KOPT-K1 (cell line): ENCODE results near the gene VSTM1.

ENCODE experiments used
- H3K27ac ChIP-seq: fragments of 200-600 bp; sonication (generic); 2 replicates; pipeline ENCODE4 v1.5.1; 2016; ENCODE audit warnings: antibody characterized with exemption, mild to moderate bottlenecking, low read depth, low read length; ENCODE audit not compliant: poor library complexity, severe bottlenecking
- H3K36me3 ChIP-seq: fragments of 200-600 bp; sonication (generic); 2 replicates; pipeline ENCODE4 v1.5.1; 2017; ENCODE audit warnings: antibody characterized with exemption, mild to moderate bottlenecking, low read length, moderate library complexity; ENCODE audit not compliant: insufficient read depth
- H3K9me3 ChIP-seq: fragments of 200-600 bp; sonication (generic); 2 replicates; pipeline ENCODE4 v1.5.1; 2017; ENCODE audit warnings: antibody characterized with exemption, low read length, mild to moderate bottlenecking; ENCODE audit not compliant: insufficient read depth, poor library complexity, severe bottlenecking

The VSTM1 gene

GRCh38 chr19:54035215-54036178 lies 28.2 kb downstream of the VSTM1 start:
- Histone ChIP-seq H3K36me3 (no peaks in the 10 kb centered on the region), H3K27ac (no peak overlapping the region), H3K9me3 (no peaks in the 10 kb centered on the region)

- Histone ChIP-seq H3K36me3 (no peaks in the 10 kb centered on the region), H3K27ac (no peak overlapping the region), H3K9me3 (no peaks in the 10 kb centered on the region)
These were observed 32.7 kb downstream of the VSTM1 start for GRCh38 chr19:54030895-54031586.

DNA sequence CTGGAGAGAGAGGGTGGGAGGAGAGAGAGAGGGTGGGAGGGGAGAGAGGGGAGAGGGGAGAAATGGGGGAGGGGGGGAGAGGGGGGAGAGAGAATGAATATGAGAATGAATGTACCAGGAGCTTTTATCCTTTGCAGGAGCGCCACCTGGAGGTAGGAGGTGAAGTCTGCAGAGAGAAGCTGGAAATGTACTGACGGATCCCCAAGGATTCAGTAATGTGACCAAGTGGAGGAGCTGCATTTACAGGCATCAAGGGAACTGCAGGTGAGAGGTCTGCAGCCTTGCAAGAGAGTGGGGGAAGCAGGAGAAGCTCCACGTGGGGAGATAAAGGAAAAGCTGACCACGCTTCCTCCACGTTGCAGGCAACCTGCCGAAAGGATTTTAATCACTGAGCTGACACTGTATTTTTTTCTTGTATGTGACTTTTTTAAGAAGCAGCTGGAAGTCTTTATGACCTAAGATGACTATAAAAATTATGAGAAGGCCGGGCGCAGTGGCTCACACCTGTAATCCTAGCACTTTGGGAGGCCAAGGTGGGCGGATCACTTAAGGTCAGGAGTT lies 33.7 kb downstream of the VSTM1 start:
- H3K36me3 ChIP-seq: no peaks in the 10 kb centered on the region
- no peak overlapping the region for H3K27ac ChIP-seq
- H3K9me3 ChIP-seq: no peaks in the 10 kb centered on the region

GRCh38 chr19:54029301-54029700 lies 34.4 kb downstream of the VSTM1 start:
- Histone ChIP-seq H3K36me3 (no peaks in the 10 kb centered on the region), H3K9me3 (no peaks in the 10 kb centered on the region), H3K27ac (no peak overlapping the region)

- Histone ChIP-seq H3K36me3 (no peaks in the 10 kb centered on the region), H3K27ac (no peak overlapping the region), H3K9me3 (no peaks in the 10 kb centered on the region)
These were observed 37.0 kb downstream of the VSTM1 start for GRCh38 chr19:54026656-54027055.

GRCh38 chr19:54024660-54025059 lies 39.0 kb downstream of the VSTM1 start:
- H3K9me3 ChIP-seq: no peaks in the 10 kb centered on the region
- H3K27ac ChIP-seq: no peak overlapping the region

GRCh38 chr19:54023191-54023590 lies 40.5 kb downstream of the VSTM1 start:
- Histone ChIP-seq H3K9me3 (no peaks in the 10 kb centered on the region), H3K36me3 (no peaks in the 10 kb centered on the region), H3K27ac (no peak overlapping the region)

More at GRCh38 chr19:54024660-54025059, 39.0 kb downstream of the VSTM1 start:
- no peaks in the 10 kb centered on the region for H3K36me3 ChIP-seq

GRCh38 chr19:54021932-54022331 lies 41.8 kb downstream of the VSTM1 start:
- no peaks in the 10 kb centered on the region for H3K9me3 ChIP-seq
- H3K36me3 ChIP-seq: no peaks in the 10 kb centered on the region
- H3K27ac ChIP-seq: no peak overlapping the region

DNA sequence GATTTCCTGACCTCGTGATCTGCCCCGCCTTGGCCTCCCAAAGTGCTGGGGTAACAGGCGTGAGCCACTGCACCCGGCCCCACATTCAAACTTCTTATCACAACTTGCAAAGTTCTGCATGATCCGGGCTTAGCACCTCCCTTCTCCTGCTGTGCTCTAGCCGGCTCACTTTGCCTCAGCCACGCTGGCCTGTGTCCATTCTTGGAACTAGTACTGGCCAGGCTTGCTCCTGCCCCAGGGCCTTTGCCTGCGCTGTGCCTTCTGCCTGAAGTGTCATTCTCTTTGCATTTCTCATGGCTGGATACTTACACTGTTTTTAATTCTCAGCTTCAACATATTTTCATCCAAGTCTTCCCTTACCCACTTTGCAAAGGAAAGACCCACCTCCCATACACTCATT lies 42.3 kb downstream of the VSTM1 start:
- Histone ChIP-seq H3K9me3 (no peaks in the 10 kb centered on the region), H3K36me3 (no peaks in the 10 kb centered on the region), H3K27ac (no peak overlapping the region)

GRCh38 chr19:54017261-54017660 lies 46.4 kb downstream of the VSTM1 start:
- Histone ChIP-seq H3K27ac (no peak overlapping the region), H3K9me3 (no peaks in the 10 kb centered on the region), H3K36me3 (no peaks in the 10 kb centered on the region)

DNA sequence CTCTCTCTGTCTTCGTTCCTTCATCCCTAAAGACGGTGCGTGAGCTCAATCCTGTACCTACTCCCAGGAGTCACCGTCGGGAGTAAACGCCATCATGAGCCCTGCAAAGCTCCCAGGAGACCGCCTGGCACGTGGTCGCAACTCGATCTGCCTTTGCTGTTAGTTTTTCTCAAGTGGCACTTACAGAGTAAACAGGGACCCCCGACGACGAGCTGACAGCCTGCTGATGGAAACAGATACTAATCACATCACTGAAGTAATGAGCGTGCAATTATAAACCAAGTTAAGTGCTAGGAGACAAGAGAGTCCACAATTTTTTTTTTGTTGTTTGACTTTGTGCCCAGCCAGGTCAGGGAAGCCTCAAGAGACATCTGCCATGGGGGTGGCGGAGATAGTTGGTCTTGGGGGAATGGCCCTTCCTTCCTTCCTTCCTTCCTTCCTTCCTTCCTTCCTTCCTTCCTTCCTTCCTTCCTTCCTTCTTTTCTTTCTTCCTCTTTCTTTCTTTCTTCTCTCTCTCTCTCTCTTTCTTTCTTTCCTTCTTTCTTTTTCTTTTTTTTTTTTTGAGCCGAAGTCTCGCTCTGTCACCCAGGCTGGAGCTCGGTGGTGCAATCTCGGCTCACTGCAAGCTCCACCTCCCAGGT lies 48.7 kb downstream of the VSTM1 start:
- H3K27ac ChIP-seq: no peak overlapping the region
- H3K36me3 ChIP-seq: no peaks in the 10 kb centered on the region
- H3K9me3 ChIP-seq: no peaks in the 10 kb centered on the region

GRCh38 chr19:54013866-54014265 lies 49.8 kb downstream of the VSTM1 start:
- Histone ChIP-seq H3K27ac (no peak overlapping the region), H3K9me3 (no peaks in the 10 kb centered on the region), H3K36me3 (no peaks in the 10 kb centered on the region)

DNA sequence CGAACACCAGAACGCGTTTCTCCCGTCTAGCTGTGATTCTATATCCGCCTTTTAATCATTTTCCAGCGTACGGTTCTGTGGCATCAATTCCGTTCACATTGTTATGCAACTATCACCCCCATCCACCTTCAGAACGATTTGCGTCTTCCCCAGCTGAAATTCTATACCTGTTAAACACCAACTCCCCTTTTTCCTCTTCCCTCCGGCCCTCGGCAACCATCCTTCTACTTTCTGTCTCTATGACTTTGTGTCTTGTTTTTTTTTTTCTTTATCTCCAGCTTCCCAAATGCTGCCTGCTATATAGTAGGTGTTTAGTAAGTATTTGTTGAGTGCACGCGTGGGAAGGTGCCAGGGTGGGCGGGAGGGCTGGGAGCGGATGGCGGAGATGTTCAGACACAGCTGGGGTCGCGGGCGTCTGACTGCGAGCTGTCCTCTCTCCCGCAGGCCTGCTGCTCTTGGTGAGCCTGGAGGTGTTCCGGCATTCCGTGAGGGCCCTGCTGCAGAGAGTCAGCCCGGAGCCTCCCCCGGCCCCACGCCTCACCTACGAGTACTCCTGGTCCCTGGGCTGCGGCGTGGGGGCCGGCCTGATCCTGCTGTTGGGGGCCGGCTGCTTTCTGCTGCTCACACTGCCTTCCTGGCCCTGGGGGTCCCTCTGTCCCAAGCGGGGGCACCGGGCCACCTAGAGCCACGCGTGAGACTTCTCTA lies 52.0 kb downstream of the VSTM1 start:
- H3K9me3 ChIP-seq: no peaks in the 10 kb centered on the region
- no peak overlapping the region for H3K27ac ChIP-seq
- no peaks in the 10 kb centered on the region for H3K36me3 ChIP-seq

DNA sequence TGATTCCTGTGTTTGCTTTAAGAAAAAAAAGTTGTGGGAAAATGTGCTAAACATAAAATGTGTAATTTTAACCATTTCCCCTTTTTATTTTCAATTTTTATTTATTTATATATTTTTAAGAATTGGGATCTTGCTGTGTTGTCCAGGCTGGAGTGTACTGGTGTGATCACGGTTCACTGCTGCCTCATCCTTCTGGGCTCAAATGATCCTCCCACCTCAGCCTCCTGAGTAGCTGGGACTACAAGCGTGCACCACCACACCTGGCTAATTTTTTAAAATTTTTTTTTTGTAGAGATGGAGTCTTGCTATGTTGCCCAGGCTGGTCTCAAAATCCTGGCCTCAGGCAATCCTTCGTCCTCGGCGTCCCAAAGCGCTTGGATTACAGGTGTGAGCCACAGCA lies 53.2 kb downstream of the VSTM1 start:
- Histone ChIP-seq H3K27ac (no peak overlapping the region), H3K9me3 (no peaks in the 10 kb centered on the region), H3K36me3 (no peaks in the 10 kb centered on the region)
